HepG2 (cell line): ENCODE measurements around the gene CTAGE1.

ENCODE experiments used
- CTCF ChIP-seq: sonication (generic); formaldehyde crosslinking; IDR thresholded peaks from 2 replicates; pipeline ENCODE4 v1.5.0; 2020; ENCODE audit warnings: mild to moderate bottlenecking, missing genetic modification reagents, moderate library complexity
- DNMT1 ChIP-seq: sonication (generic); formaldehyde crosslinking; IDR thresholded peaks from 2 replicates; pipeline ENCODE4 v1.5.1; 2020; ENCODE audit warnings: mild to moderate bottlenecking, missing genetic modification reagents
- FOXA1 ChIP-seq, 2 experiments: fragments of 450-650 bp in 1 of 2; sonication (generic) in 1 of 2; formaldehyde crosslinking in 1 of 2; IDR thresholded peaks; 2 replicates each; pipeline versions ENCODE4 v1.4.0 to v1.6.1; 2016 to 2020; ENCODE audit warnings: missing genetic modification reagents in 1 of 2
- KAT2B ChIP-seq: fragments of 150-350 bp; IDR thresholded peaks from 2 replicates; pipeline ENCODE4 v1.6.1; 2014; ENCODE audit warnings: low read depth, low read length, borderline replicate concordance
- LCORL ChIP-seq, 2 experiments: fragments of 450-650 bp in 1 of 2; sonication (generic) in 1 of 2; formaldehyde crosslinking in 1 of 2; IDR thresholded peaks; 2 replicates each; pipeline versions ENCODE4 v1.5.0 to v1.6.1; 2017 to 2020; ENCODE audit warnings: antibody characterized with exemption in 1 of 2, missing genetic modification reagents in 1 of 2
- MNT ChIP-seq: fragments of 450-650 bp; IDR thresholded peaks from 2 replicates; pipeline ENCODE4 v1.6.1; 2016
- NCOA1 ChIP-seq: sonication (generic); formaldehyde crosslinking; IDR thresholded peaks from 2 replicates; pipeline ENCODE4 v1.9.0; 2021; ENCODE audit warnings: missing genetic modification reagents
- NFAT5 ChIP-seq: sonication (generic); formaldehyde crosslinking; IDR thresholded peaks from 2 replicates; pipeline ENCODE4 v1.4.0; 2020; ENCODE audit warnings: missing genetic modification reagents
- NFRKB ChIP-seq: fragments of 450-650 bp; IDR thresholded peaks from 2 replicates; pipeline ENCODE4 v1.6.1; 2017
- TAF1 ChIP-seq: sonication (generic); formaldehyde crosslinking; IDR thresholded peaks from 2 replicates; pipeline ENCODE4 v1.4.0; 2020; ENCODE audit warnings: missing genetic modification reagents
- ZNF225 ChIP-seq: sonication (generic); formaldehyde crosslinking; IDR thresholded peaks from 2 replicates; pipeline ENCODE4 v1.4.0; 2020; ENCODE audit warnings: mild to moderate bottlenecking, missing genetic modification reagents
- ZNF275 ChIP-seq: sonication (generic); formaldehyde crosslinking; IDR thresholded peaks from 2 replicates; pipeline ENCODE4 v1.8.0; 2022; ENCODE audit warnings: missing genetic modification reagents, mild to moderate bottlenecking, inconsistent platforms, borderline replicate concordance
- ZZZ3 ChIP-seq: sonication (generic); formaldehyde crosslinking; IDR thresholded peaks from 2 replicates; pipeline ENCODE4 v1.4.0; 2020; ENCODE audit warnings: missing genetic modification reagents, mild to moderate bottlenecking, borderline replicate concordance

- TF ChIP-seq CTCF (CRISPR knock-in tag): no peak
- no peak for TF ChIP-seq NCOA1 (CRISPR knock-in tag)
- TF ChIP-seq ZNF275: no peak
- no peak for TF ChIP-seq NFRKB
- TF ChIP-seq MNT: no peak
- TF ChIP-seq TAF1 (CRISPR knock-in tag): no peak
- no peak for TF ChIP-seq LCORL (IDR thresholded peaks at IDR 0.05)
- TF ChIP-seq LCORL (CRISPR knock-in tag; IDR thresholded peaks at IDR 0.05): no peak
- no peak for TF ChIP-seq FOXA1 (IDR thresholded peaks at IDR 0.05)
- TF ChIP-seq FOXA1 (CRISPR knock-in tag; IDR thresholded peaks at IDR 0.05): no peak
- no peak for TF ChIP-seq ZNF225 (CRISPR knock-in tag)
- TF ChIP-seq NFAT5 (CRISPR knock-in tag): no peak
- no peak for TF ChIP-seq KAT2B
- no peak for TF ChIP-seq ZZZ3
- TF ChIP-seq DNMT1 (CRISPR knock-in tag): no peak
Observed at GRCh38 chr18:22429564-22429963, 11.8 kb upstream of the CTAGE1 start.
